HepG2 (cell line): ENCODE data around the gene CD19. TPM values are rescaled to one million over a fixed set of nuclear protein-coding genes. Genes with fewer than 3 reads are reported as not detected.

Source experiments
- ATF6 ChIP-seq: sonication (generic); formaldehyde crosslinking; conservative IDR thresholded peaks from 2 replicates; pipeline ENCODE4 v1.4.0; 2020; ENCODE audit warnings: missing genetic modification reagents
- CBX1 ChIP-seq: IDR thresholded peaks from one replicate; pipeline ENCODE4 v1.6.1; 2016; ENCODE audit warnings: antibody characterized with exemption, low read depth
- CENPT ChIP-seq: sonication (generic); formaldehyde crosslinking; IDR thresholded peaks from 2 replicates; pipeline ENCODE4 v1.8.0; 2022; ENCODE audit warnings: low read depth, mild to moderate bottlenecking, moderate library complexity, missing genetic modification reagents
- CHD4 ChIP-seq: fragments of 200-600 bp; sonication (generic); IDR thresholded peaks from 2 replicates; pipeline ENCODE4 v1.7.0; 2017; ENCODE audit warnings: mild to moderate bottlenecking, low read length, borderline replicate concordance
- ESRRA ChIP-seq: sonication (generic); formaldehyde crosslinking; IDR thresholded peaks from 2 replicates; pipeline ENCODE4 v1.5.1; 2020; ENCODE audit warnings: mild to moderate bottlenecking, low read depth, missing genetic modification reagents
- FOXO4 ChIP-seq: sonication (generic); formaldehyde crosslinking; conservative IDR thresholded peaks from 2 replicates; pipeline ENCODE4 v1.8.1; 2023; ENCODE audit warnings: missing genetic modification reagents
- KAT2B ChIP-seq: fragments of 150-350 bp; IDR thresholded peaks from 2 replicates; pipeline ENCODE4 v1.6.1; 2014; ENCODE audit warnings: low read depth, low read length, borderline replicate concordance
- NFYB ChIP-seq: sonication (generic); formaldehyde crosslinking; IDR thresholded peaks from 2 replicates; pipeline ENCODE4 v1.4.0; 2020; ENCODE audit warnings: missing genetic modification reagents
- PCBP1 ChIP-seq: fragments of 200-400 bp; formaldehyde crosslinking; IDR thresholded peaks from 2 replicates; pipeline ENCODE4 v1.6.1; 2017; ENCODE audit warnings: mild to moderate bottlenecking, low read depth, low read length, borderline replicate concordance
- REPIN1 ChIP-seq: sonication (generic); formaldehyde crosslinking; IDR thresholded peaks from 2 replicates; pipeline ENCODE4 v1.8.0; 2022; ENCODE audit warnings: missing genetic modification reagents, low read depth, mild to moderate bottlenecking, borderline replicate concordance
- RNF2 ChIP-seq: fragments of 450-650 bp; conservative IDR thresholded peaks from 2 replicates; pipeline ENCODE4 v1.6.1; 2016; ENCODE audit warnings: low read depth
- SMAD3 ChIP-seq: sonication (generic); formaldehyde crosslinking; IDR thresholded peaks from 2 replicates; pipeline ENCODE4 v1.4.0; 2020; ENCODE audit warnings: missing genetic modification reagents
- SP4 ChIP-seq: sonication (generic); formaldehyde crosslinking; IDR thresholded peaks from 2 replicates; pipeline ENCODE4 v1.8.1; 2023; ENCODE audit warnings: mild to moderate bottlenecking, missing genetic modification reagents
- ZC3H13 ChIP-seq: sonication (generic); formaldehyde crosslinking; IDR thresholded peaks from 2 replicates; pipeline ENCODE4 v1.8.1; 2023; ENCODE audit warnings: mild to moderate bottlenecking, missing genetic modification reagents, moderate library complexity
- ZNF180 ChIP-seq: sonication (generic); formaldehyde crosslinking; IDR thresholded peaks from 2 replicates; pipeline ENCODE4 v1.4.0; 2020; ENCODE audit warnings: low read depth, missing genetic modification reagents, borderline replicate concordance
- ZNF572 ChIP-seq: sonication (generic); formaldehyde crosslinking; IDR thresholded peaks from 2 replicates; pipeline ENCODE4 v1.5.1; 2020; ENCODE audit warnings: mild to moderate bottlenecking, missing genetic modification reagents
- polyA plus RNA-seq, 8 experiments: library from polyadenylated mRNA; depleted of rRNA in 3 of 8; stranded (reverse) in 7 of 8; unstranded in 1 of 8; fragments of >200 nt; fragmentation: Illumina TruSeq in 4 of 8; extraction: Trizol in 4 of 8; gene quantifications; 2 replicates each; pipeline versions ENCODE4 v1.2.1 to v1.2.3, GENCODE V29; 2011 to 2016; ENCODE audit warnings: low read depth in 4 of 8, missing spikeins in 1 of 8, mixed read lengths in 1 of 8; ENCODE audit not compliant: insufficient read depth in 1 of 8
- total RNA-seq, 5 experiments: library from RNA; depleted of rRNA; stranded (reverse); fragments of >200 nt; fragmentation: Illumina TruSeq; extraction: Trizol; gene quantifications; 2 replicates each; pipeline ENCODE4 v1.2.3, GENCODE V29; 2016; ENCODE audit warnings: low read depth in 1 of 5
- TF ChIP-seq, protein P1 (sequence below): sonication (generic); formaldehyde crosslinking; IDR thresholded peaks from 2 replicates; pipeline ENCODE4 v1.5.1; 2020; ENCODE audit warnings: missing genetic modification reagents, mild to moderate bottlenecking, borderline replicate concordance
- TF ChIP-seq, protein P2 (sequence below): sonication (generic); formaldehyde crosslinking; IDR thresholded peaks from 2 replicates; pipeline ENCODE4 v1.4.0; 2020; ENCODE audit warnings: mild to moderate bottlenecking, low read depth, missing genetic modification reagents
- TF ChIP-seq, protein P3 (sequence below): sonication (generic); formaldehyde crosslinking; IDR thresholded peaks from 2 replicates; pipeline ENCODE4 v1.4.0; 2020; ENCODE audit warnings: mild to moderate bottlenecking, missing genetic modification reagents

Gene CD19
- total and polyA plus RNA-seq, 2 of the 13 experiments (the other 11 are each of a cell fraction or from before 2014, with no cell fraction given), result 0.55 to 1.1 TPM

DNA sequence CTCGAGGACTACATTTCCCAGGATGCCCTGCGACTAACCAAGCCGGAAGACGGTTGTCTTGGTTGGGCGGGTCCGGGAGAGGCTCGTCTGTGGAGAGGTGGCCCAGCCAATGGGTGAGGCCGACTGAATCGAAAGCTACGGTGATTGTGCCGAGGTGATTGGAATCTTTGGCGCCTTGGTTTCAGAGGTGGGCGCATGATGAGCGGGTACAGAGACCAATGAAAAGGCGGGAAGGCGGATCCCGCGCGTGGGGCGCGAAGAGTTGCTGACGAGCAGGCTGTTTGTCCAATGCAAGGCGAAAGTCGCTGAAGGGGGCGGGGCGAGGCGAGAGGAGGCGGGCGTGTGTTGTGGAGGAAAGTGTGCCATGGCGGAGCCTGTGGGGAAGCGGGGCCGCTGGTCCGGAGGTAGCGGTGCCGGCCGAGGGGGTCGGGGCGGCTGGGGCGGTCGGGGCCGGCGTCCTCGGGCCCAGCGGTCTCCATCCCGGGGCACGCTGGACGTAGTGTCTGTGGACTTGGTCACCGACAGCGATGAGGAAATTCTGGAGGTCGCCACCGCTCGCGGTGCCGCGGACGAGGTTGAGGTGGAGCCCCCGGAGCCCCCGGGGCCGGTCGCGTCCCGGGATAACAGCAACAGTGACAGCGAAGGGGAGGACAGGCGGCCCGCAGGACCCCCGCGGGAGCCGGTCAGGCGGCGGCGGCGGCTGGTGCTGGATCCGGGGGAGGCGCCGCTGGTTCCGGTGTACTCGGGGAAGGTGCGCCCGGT, 19.1 kb downstream of the CD19 start, which contains the start of gene NFATC2IP (continued):
- TF ChIP-seq, protein P1, sequence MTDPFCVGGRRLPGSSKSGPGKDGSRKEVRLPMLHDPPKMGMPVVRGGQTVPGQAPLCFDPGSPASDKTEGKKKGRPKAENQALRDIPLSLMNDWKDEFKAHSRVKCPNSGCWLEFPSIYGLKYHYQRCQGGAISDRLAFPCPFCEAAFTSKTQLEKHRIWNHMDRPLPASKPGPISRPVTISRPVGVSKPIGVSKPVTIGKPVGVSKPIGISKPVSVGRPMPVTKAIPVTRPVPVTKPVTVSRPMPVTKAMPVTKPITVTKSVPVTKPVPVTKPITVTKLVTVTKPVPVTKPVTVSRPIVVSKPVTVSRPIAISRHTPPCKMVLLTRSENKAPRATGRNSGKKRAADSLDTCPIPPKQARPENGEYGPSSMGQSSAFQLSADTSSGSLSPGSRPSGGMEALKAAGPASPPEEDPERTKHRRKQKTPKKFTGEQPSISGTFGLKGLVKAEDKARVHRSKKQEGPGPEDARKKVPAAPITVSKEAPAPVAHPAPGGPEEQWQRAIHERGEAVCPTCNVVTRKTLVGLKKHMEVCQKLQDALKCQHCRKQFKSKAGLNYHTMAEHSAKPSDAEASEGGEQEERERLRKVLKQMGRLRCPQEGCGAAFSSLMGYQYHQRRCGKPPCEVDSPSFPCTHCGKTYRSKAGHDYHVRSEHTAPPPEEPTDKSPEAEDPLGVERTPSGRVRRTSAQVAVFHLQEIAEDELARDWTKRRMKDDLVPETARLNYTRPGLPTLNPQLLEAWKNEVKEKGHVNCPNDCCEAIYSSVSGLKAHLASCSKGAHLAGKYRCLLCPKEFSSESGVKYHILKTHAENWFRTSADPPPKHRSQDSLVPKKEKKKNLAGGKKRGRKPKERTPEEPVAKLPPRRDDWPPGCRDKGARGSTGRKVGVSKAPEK, result no peak
- TF ChIP-seq ZNF180 (no peak), ATF6 (no peak), ZNF572 (CRISPR knock-in tag) (no peak), SP4 (peak; percentile 100), PCBP1 (0 out of 2 replicates have a peak, but pooled peaks have one; percentile 74), CENPT (CRISPR knock-in tag) (no peak), ZC3H13 (peak; percentile 63; the same call in 1 of the 2 replicates), CBX1 (no peak), REPIN1 (CRISPR knock-in tag) (peak; percentile 67; the same call in 1 of the 2 replicates), CHD4 (no peak), SMAD3 (CRISPR knock-in tag) (peak; percentile 55; the same call in 1 of the 2 replicates), FOXO4 (CRISPR knock-in tag) (0 out of 2 replicates have a peak, but pooled peaks have one; percentile 12), KAT2B (no peak), RNF2 (no peak), NFYB (CRISPR knock-in tag) (peak; percentile 97), ESRRA (peak; percentile 75)
- TF ChIP-seq, protein P2, sequence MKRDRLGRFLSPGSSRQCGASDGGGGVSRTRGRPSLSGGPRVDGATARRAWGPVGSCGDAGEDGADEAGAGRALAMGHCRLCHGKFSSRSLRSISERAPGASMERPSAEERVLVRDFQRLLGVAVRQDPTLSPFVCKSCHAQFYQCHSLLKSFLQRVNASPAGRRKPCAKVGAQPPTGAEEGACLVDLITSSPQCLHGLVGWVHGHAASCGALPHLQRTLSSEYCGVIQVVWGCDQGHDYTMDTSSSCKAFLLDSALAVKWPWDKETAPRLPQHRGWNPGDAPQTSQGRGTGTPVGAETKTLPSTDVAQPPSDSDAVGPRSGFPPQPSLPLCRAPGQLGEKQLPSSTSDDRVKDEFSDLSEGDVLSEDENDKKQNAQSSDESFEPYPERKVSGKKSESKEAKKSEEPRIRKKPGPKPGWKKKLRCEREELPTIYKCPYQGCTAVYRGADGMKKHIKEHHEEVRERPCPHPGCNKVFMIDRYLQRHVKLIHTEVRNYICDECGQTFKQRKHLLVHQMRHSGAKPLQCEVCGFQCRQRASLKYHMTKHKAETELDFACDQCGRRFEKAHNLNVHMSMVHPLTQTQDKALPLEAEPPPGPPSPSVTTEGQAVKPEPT (CRISPR knock-in tag), result 0 out of 2 replicates have a peak, but pooled peaks have one; percentile 56
- TF ChIP-seq, protein P3, sequence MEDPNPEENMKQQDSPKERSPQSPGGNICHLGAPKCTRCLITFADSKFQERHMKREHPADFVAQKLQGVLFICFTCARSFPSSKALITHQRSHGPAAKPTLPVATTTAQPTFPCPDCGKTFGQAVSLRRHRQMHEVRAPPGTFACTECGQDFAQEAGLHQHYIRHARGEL (CRISPR knock-in tag), result no peak
